H54 (cell line): Measurements from ENCODE around the gene CD300H.
"Not testable (repeated sequence)": the region's sequence is repeated elsewhere in the genome, so short reads cannot be mapped to it uniquely, and the experiment has no call there.

Source experiments
- DNase-seq: peaks from one replicate; pipeline ENCODE4 v3.0.0; 2011; ENCODE audit warnings: low spot score, mixed read lengths; ENCODE audit not compliant: insufficient read length
- FAIRE-seq: peaks from 3 replicates; lab custom pipeline; 2011; peaks lifted over from hg19 to GRCh38; lab: Jason Lieb, UNC
- POLR2A ChIP-seq: IDR thresholded peaks from 2 replicates; pipeline ENCODE4 v1.6.1; 2011; ENCODE audit warnings: low read depth, mild to moderate bottlenecking, low read length

The CD300H gene

GRCh38 chr17:74598346-74599022, 31.2 kb upstream of the CD300H start:
- no peak for FAIRE-seq
- no peak for TF ChIP-seq POLR2A
- DNase-seq, result no peak

GRCh38 chr17:74597069-74597790, 29.9 kb upstream of the CD300H start:
- no peak for TF ChIP-seq POLR2A
- no peak for FAIRE-seq
- no peak for DNase-seq

- FAIRE-seq (no peak), DNase-seq (no peak)
- no peak for TF ChIP-seq POLR2A
Measured at GRCh38 chr17:74595037-74595750, 27.9 kb upstream of the CD300H start.

- FAIRE-seq, result no peak
- no peak for TF ChIP-seq POLR2A
- no peak for DNase-seq
Measured at GRCh38 chr17:74592087-74592990, 25.0 kb upstream of the CD300H start, which contains the start of gene CD300LD. CD300LD (minus strand) TSS chr17:74592283; CDS start chr17:74592202, 81 bp downstream.

- FAIRE-seq (no peak), DNase-seq (no peak)
- no peak for TF ChIP-seq POLR2A
Measured at GRCh38 chr17:74591503-74591902, 24.2 kb upstream of the CD300H start.

- FAIRE-seq (no peak), DNase-seq (no peak)
- TF ChIP-seq POLR2A, result no peak
Measured at GRCh38 chr17:74585711-74586110, 18.4 kb upstream of the CD300H start.

GRCh38 chr17:74584292-74585060, 17.2 kb upstream of the CD300H start:
- no peak for TF ChIP-seq POLR2A
- DNase-seq (no peak), FAIRE-seq (no peak)

- FAIRE-seq (no peak), DNase-seq (no peak)
- no peak for TF ChIP-seq POLR2A
Measured at GRCh38 chr17:74582633-74583032, 15.3 kb upstream of the CD300H start.

GRCh38 chr17:74579900-74580299, 12.6 kb upstream of the CD300H start:
- DNase-seq (no peak), FAIRE-seq (no peak)
- no peak for TF ChIP-seq POLR2A

GRCh38 chr17:74578979-74579378, 11.7 kb upstream of the CD300H start:
- no peak for DNase-seq
- no peak for FAIRE-seq

GRCh38 chr17:74574489-74575142, 7.3 kb upstream of the CD300H start:
- no peak for FAIRE-seq

More at GRCh38 chr17:74578979-74579378, 11.7 kb upstream of the CD300H start:
- TF ChIP-seq POLR2A, result no peak

GRCh38 chr17:74573635-74574034, 6.3 kb upstream of the CD300H start:
- FAIRE-seq, DNase-seq: not testable (repeated sequence)

More at GRCh38 chr17:74574489-74575142, 7.3 kb upstream of the CD300H start:
- no peak for DNase-seq
- TF ChIP-seq POLR2A, result no peak

- FAIRE-seq (no peak), DNase-seq (no peak)
- TF ChIP-seq POLR2A, result no peak
Measured at GRCh38 chr17:74573169-74573568, 5.9 kb upstream of the CD300H start.
